NCI-H2081 treated with DMSO at 0.1 percent for 48 hours (cell line): ENCODE measurements around the gene ZFP90.
"Not testable (repeated sequence)": the region's sequence is repeated elsewhere in the genome, so short reads cannot be mapped to it uniquely, and the experiment has no call there.

Experiments used
- DNase-seq: peaks from one replicate; lab custom pipeline; 2025; lab: John Stamatoyannopoulos, UW

ZFP90 gene

GRCh38 chr16:68519225-68519745 is 19.8 kb upstream of the ZFP90 start:
- no peak for DNase-seq

GRCh38 chr16:68520649-68521086 is 18.4 kb upstream of the ZFP90 start:
- peak; percentile 20 for DNase-seq

GRCh38 chr16:68524069-68524820 is 14.8 kb upstream of the ZFP90 start:
- DNase-seq = no peak

GRCh38 chr16:68526143-68526781 is 12.8 kb upstream of the ZFP90 start:
- no peak for DNase-seq

GRCh38 chr16:68526782-68527145 is 12.3 kb upstream of the ZFP90 start:
- no peak for DNase-seq

GRCh38 chr16:68528233-68528632 is 10.9 kb upstream of the ZFP90 start:
- no peak for DNase-seq

GRCh38 chr16:68528686-68529379 is 10.3 kb upstream of the ZFP90 start:
- peak; percentile 21 for DNase-seq

GRCh38 chr16:68529608-68529930 is 9.5 kb upstream of the ZFP90 start:
- no peak for DNase-seq

GRCh38 chr16:68529931-68530701 is 9.0 kb upstream of the ZFP90 start:
- DNase-seq = peak; percentile 21

GRCh38 chr16:68533937-68534336 is 5.2 kb upstream of the ZFP90 start:
- DNase-seq = no peak

- DNase-seq = no peak
Observed at GRCh38 chr16:68535331-68535730, 3.8 kb upstream of the ZFP90 start.

GRCh38 chr16:68539711-68540239 is 684 bp downstream of the ZFP90 start:
- DNase-seq = no peak

- DNase-seq = no peak
Observed at GRCh38 chr16:68548947-68549346, 9.9 kb downstream of the ZFP90 start.

GRCh38 chr16:68553186-68553585 is 14.1 kb downstream of the ZFP90 start:
- DNase-seq = no peak

GRCh38 chr16:68560341-68560740 is 21.2 kb downstream of the ZFP90 start:
- not testable (repeated sequence) for DNase-seq

- no peak for DNase-seq
Observed at GRCh38 chr16:68563631-68564381, 24.7 kb downstream of the ZFP90 start.

GRCh38 chr16:68564382-68564985 is 25.4 kb downstream of the ZFP90 start:
- DNase-seq = no peak

GRCh38 chr16:68574479-68574878 is 35.4 kb downstream of the ZFP90 start:
- DNase-seq = no peak

GRCh38 chr16:68575082-68575481 is 36.0 kb downstream of the ZFP90 start:
- no peak for DNase-seq

- no peak for DNase-seq
Observed at GRCh38 chr16:68577352-68577853, 38.3 kb downstream of the ZFP90 start.
